HG02885 (cell line): ENCODE measurements around the gene OGDH.

ENCODE experiments used
- ATAC-seq: cut with Tn5 transposase; IDR thresholded peaks from one replicate; pipeline ENCODE4 v1.9.1; 2021; ENCODE audit warnings: mild to moderate bottlenecking; ENCODE audit not compliant: unreplicated experiment, poor library complexity

The OGDH gene

GRCh38 chr7:44616545-44616944, 10.1 kb downstream of the OGDH start:
- ATAC-seq = no peak

- peak; percentile 47 for ATAC-seq
Measured at GRCh38 chr7:44617225-44617890, 10.9 kb downstream of the OGDH start.

- no peak for ATAC-seq
Measured at GRCh38 chr7:44618045-44618444, 11.6 kb downstream of the OGDH start.

DNA sequence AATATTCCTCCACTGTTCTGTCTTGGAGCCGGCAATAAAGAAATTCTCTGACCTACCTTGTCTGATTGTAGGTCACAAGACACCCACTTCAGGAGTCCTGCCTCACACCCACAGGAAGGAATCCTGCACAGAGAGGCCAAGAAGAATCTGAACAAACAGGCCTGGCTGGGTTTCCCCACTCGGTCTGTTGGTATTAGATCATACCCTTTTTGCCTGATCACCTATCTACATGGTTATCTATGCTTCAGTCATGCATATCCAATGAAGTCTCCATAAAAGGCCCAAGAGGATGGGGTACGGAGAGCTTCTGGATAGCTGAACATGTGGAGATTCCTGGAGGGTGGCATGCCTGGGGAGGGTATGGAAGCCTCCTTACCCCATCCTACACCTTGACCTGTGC, 12.3 kb downstream of the OGDH start:
- ATAC-seq = no peak

DNA sequence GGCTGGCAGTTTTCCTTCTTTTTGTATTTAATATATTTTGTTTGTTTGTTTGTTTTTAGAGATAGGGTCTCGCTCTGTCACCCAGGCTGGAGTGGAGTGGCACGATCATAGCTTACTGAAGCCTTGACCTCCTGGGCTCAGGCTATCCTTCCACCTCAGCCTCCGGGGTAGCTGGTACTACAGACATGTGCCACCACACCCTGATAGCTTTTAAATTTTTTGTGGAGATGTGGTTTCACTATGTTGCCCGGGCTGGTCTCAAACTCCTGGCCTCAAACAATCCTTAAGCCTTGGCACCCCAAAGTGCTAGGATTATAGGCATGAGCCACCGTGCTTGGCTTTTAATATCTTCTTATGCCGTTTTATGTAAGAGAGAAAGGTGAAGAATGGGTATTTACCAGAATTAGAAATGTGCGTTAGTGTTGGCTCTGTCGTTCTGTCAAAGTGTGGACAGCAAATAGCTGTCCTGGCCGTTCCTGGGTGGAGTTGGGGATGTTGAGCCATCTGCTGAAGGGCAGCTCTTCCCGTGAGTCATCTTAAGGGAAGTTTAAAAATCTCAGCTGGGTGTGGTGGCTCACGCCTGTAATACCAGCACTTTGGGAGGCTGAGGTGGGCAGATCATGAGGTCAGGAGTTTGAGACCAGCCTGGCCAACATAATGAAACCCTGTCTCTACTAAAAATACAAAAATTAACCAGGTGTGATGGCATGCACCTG, 14.8 kb downstream of the OGDH start:
- ATAC-seq = no peak

GRCh38 chr7:44621750-44622103, 15.3 kb downstream of the OGDH start:
- no peak for ATAC-seq

DNA sequence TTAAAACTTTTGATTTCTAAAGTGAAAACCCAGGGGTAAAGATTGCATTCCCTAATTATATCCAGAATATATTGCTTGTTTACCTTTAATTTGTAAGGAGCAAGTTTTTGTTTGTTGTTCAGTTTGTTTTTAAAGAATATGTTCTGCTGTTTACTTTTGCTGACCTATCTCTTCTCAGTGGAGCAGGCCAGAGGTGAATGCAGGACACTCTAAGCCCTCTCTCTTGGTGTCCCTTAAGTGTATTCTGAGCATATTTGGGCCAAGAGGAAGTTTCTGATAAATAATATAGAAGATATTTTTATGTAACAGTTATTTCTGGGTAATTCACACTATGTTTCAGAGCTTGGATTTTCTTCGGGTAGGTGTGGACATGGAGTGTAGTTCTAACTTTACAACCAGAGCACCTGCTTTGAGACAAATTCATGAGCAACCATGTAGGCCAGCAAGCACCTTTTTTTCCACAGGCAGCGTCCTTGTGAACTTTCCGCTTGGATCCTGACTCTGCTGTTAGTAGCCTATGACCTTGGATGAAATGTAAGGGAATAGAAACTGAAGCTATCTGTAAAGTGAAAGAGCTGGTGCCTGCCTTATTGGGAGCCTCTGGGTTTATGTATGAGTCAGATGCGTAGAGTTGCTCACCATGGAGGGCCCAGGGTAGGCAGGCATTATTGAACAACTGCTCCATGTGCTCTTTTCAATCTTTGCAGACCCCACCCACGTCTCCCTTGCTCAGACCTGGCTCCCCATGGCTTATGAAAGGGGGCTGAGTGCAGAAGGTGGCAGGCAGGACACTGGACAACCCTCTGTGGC, 16.1 kb downstream of the OGDH start:
- ATAC-seq = peak; percentile 87

- ATAC-seq = no peak
Measured at GRCh38 chr7:44624318-44624717, 17.9 kb downstream of the OGDH start.

GRCh38 chr7:44625526-44626471, 19.4 kb downstream of the OGDH start:
- ATAC-seq = no peak

DNA sequence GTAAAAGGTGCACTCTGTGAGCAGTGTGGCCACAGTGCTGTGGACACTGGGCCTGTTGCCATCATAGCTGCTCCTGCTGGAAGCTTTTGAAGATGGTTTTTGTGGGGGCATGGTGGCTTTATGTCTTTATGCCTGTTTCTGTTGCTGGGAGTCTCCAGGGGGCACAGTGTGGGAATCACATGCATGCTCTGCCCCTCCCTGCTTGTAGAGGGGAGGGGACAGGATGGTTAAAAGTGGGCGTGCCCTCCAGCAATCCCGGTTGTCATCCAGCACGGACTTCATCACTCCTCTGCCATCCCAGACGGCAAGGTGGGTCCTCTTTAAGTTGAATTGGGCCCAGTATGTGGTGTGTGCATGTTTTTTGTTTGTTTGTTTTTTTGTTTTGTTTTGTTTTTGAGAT, 20.2 kb downstream of the OGDH start:
- ATAC-seq = no peak

- ATAC-seq = peak; percentile 35
Measured at GRCh38 chr7:44629829-44630522, 23.5 kb downstream of the OGDH start.

GRCh38 chr7:44630792-44631457, 24.5 kb downstream of the OGDH start:
- no peak for ATAC-seq

GRCh38 chr7:44631458-44632115, 25.2 kb downstream of the OGDH start:
- no peak for ATAC-seq

DNA sequence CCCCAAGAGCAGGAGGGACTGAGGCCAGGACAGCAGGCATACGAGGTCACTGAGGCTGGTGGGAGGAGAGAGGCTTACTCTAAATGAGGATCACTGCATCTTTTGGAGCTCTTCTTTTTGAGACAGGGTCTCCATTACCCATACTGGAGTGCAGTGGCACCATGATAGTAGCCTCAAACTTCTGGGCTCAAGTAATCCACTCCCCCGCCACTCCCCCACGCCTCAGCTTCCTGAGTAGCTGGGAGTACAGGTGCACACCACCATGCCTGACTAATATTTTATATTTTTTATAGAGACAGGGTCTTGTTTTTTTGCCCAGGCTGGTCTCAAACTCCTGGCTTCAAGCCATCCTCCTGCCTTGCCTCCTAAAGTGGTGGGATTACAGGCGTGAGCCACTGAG, 25.8 kb downstream of the OGDH start:
- ATAC-seq = no peak

- peak; percentile 63 for ATAC-seq
Measured at GRCh38 chr7:44633254-44634186, 27.1 kb downstream of the OGDH start.

- ATAC-seq = no peak
Measured at GRCh38 chr7:44634187-44634838, 27.9 kb downstream of the OGDH start.
